ENCODE data around the gene BTRC.

Gene BTRC

DNA sequence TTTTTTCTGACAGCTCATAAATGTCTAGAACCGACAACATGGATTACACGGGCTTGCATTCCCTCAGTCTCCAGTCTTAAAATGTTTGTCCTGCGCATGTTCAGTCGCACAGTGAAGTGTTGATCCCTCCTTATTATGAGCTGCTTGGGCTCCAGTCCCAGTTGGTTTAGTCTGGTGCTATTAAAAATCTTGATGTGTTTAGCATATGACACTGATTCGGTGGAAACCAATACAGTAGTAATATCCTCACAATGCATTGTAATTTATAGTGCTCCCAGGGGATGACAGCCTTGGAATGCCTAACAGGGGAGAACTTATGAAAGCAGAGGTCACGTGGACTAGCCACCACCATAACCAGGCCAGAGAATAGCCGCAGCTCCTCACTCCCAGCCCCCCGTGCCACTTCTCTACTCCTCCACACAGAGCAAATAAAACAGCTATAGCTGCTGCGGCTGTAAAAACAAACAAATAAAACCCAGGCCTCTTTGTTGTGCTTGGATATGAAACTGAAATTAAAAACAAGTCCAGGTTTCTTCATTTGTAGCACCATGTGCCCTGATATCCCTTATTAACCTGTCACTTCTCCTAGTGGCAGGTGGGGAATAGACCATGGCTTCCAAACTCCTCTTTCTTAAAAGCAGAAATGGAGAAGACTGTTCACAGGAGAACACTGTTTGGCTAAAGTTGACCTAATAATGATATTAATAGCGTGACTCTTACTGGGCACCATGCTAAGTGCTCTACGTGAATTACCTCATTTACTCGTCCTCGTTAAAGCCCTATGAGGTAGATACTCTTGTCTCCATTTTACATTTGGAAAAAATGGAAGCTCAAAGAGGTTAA lies 241.8 kb downstream of the BTRC start:
- DNase-seq = no peak

DNA sequence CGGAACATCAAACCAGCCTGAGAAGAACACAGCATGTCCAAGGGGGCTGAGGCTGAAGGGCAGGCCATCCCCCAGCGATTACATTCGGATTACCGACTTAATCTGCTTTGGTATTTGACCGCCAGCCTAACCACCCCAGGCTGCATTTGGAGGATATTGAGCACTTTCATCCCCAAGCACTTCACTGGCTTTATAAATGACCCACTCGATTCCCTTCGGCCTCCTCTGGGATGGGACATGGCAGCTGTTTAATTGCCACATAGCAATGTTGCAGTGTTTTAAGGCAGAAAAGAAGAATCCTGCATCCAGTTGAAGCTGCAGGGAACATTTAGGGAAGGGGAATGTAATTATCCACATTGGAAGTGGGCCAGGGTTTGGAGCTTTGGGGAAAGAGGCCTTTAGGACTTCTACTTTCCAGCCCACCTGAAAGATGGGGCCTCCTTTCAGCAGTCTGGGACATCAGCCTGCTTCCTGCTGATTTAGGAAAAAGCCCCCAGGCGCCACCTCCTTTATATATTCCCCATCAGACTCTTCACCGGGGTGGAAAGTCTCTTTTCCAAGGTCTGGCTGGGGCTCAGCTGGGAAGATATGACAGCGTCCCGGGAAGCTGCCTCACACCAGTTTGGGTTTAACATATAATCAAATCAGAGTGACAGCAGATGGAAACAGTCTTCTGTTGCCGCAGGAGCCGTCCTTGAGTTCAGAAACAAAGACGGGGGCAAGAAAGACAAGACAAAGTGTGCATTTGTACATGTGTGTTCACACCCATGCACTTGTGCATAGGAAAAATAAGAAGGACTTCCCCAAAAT lies 243.3 kb downstream of the BTRC start:
- no peak for DNase-seq

DNA sequence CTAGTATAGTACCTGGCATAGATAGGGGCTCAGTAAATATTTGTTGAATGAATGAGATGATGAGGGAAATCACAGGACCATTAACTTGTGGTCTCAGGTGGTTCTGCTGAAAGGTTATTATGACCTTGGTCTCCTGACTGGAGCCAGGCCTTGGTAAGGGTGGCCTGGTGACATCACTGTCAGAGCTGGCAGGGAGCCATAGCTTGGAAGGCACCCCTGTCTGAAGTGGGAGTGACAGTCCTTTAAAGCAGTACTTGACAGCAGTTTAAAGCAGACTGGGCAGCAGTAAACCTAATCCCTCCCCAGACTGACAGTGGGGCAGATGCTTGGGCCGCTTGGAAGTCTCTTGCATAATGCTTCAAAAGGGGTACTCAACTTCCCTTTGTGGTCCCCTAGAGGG lies 247.6 kb downstream of the BTRC start:
- DNase-seq = peak; percentile 48

DNA sequence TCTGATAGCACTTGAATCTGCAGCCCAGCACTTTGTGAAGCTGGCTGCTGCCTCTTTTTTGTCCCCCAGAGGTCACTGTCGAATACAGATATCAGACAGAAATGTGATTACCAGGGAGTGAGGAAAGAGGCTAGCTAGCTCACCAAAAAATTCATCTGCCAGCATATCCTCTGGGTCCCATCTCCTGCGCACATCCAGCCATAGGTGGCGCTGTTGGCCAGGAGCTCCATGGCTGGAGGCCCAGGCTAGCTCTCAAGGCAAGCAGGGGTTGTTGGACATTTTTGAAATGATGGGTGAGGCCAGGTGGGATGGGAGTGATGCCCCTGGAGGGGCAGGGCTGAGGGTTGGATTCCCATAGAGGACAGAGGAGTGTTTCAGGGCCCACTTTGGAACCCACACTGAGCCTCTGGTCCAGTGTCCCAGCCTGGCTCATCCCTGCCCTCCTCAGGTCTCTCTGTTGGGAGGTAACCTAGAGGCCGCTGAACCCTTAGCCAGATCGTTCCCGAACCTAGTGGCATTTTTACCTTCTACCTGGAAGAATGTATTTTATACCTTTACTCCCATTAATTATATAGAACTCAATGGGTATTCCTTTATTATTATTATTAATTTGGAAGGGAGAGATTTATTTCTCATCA lies 248.9 kb downstream of the BTRC start:
- peak; percentile 32 for DNase-seq
